Left ventricle myocardium superior (tissue), 1 donor: ENCODE measurements around the gene CPT1C. TPM values are rescaled to one million over a fixed set of nuclear protein-coding genes. Genes with fewer than 3 reads are reported as not detected.

Experiments
- ATAC-seq: fragments of 200-7000 bp; cut with Tn5 transposase; one replicate; pipeline ENCODE4 v1.9.1; 2020; ENCODE audit warnings: mild to moderate bottlenecking, moderate library complexity
- DNase-seq: peaks from one replicate; pipeline ENCODE4 v3.0.0-alpha.2; 2020
- intact Hi-C: fragments of 100-400 bp; cut with micrococcal nuclease; formaldehyde crosslinking; loops from one replicate; pipeline ENCODE4 v1.11.0; 2022
- microRNA-seq: library from miRNA; unstranded; fragments of <30 nt; microRNA quantifications from one replicate; pipeline ENCODE4 v1.2.0, GENCODE V29; 2020; ENCODE audit warnings: borderline number of aligned reads
- total RNA-seq: library from RNA; stranded (reverse); fragmentation: NEBNext Ultra II Directional; extraction: Animal tissue kit (Norgen Biotek cat#: 25700); gene quantifications from one replicate; pipeline ENCODE4 v1.2.1, GENCODE V29; 2021
- donor health status: DM: no; HTN: yes; CAD: no; lungs with severe emphysema.

CPT1C gene
- total RNA-seq, 1 donor from 2014 or later, result 3.1 TPM

DNA sequence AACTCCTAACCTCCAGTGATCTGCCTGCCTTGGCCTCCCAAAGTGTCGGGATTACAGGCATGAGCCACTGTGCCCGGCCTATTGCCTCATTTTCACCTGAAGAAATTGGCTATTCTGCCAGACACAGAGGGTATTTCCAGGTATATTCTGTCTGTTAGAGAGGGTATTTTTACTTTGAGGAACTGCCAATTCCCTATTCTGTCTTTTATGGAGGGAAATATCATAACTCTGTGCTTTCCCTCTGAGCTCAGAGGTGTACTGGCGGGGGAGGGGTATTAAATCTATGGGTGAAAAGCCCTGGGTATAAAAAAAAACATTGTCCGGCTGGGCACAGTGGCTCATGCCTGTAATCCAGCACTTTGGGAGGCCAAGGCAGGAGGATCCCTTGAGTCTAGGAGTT, 47.4 kb downstream of the CPT1C start:
- intact Hi-C loops, result no loop called here
- no peak for DNase-seq
- no peak for ATAC-seq

DNA sequence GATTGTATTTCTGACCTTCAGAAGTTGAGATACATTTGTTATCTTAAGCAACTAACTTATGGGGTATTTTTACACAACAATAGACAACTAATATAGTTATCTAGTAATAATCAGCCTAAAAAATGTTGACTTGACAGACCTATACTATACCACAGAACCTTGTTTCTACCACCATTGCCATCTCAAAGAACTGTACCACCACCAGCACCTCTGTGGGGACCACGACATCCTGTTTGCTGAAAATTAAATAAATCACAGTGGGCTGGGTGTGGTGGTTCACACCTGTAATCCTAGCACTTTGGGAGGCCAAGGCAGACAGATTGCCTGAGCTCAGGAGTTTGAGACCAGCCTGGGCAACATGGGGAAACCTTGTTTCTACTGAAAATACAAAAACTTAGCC, 48.2 kb downstream of the CPT1C start:
- ATAC-seq (no peak), DNase-seq (no peak)
- intact Hi-C loops, result no loop called here

DNA sequence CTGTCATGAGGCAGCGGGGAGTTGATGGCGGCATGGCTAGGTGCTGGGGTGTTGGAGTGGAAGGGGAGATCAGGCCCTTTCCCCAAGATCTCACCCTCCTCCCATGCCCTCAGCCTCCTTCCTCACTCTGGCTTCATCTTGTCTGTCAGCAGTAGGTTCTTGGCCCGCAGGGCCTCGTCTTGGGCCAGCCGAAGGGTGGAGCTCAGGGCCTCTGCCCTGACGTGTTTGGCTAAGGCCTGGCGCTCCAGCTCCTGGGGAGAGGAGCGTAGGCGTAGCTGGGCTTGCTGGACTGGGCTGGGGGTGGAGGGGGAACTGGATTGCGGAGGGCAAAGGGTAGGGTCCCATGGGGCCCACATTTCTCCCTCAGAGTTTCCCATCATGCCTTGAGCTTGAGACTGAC, 49.0 kb downstream of the CPT1C start:
- ATAC-seq (no peak), DNase-seq (no peak)
- intact Hi-C loops, result no loop called here

GRCh38 chr19:49741210-49741844, 50.4 kb downstream of the CPT1C start:
- DNase-seq (no peak), ATAC-seq (no peak)
- intact Hi-C loops, result no loop called here

DNA sequence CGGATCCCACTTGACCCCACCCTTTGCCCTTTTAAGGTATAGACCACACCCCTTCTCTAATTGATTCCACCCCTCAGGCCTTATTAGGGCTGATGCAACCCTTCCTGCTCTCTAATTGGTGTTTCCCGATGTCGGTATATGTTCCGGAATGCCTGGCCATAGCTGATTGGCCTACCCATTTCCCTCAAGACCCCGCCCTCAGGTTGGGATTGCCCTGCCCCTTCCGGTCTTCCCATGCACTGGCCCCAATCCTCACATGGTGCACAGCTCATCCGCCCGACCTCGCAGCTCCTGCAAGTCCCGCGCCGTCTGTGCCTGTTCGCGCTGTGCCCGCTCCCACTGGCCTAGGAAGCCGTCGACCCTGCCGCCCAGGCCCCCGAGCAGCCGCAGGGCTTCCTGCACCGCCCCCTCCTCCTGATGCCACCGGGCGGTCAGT, 54.0 kb downstream of the CPT1C start:
- DNase-seq (no peak), ATAC-seq (no peak)
- intact Hi-C loops, result no loop called here

DNA sequence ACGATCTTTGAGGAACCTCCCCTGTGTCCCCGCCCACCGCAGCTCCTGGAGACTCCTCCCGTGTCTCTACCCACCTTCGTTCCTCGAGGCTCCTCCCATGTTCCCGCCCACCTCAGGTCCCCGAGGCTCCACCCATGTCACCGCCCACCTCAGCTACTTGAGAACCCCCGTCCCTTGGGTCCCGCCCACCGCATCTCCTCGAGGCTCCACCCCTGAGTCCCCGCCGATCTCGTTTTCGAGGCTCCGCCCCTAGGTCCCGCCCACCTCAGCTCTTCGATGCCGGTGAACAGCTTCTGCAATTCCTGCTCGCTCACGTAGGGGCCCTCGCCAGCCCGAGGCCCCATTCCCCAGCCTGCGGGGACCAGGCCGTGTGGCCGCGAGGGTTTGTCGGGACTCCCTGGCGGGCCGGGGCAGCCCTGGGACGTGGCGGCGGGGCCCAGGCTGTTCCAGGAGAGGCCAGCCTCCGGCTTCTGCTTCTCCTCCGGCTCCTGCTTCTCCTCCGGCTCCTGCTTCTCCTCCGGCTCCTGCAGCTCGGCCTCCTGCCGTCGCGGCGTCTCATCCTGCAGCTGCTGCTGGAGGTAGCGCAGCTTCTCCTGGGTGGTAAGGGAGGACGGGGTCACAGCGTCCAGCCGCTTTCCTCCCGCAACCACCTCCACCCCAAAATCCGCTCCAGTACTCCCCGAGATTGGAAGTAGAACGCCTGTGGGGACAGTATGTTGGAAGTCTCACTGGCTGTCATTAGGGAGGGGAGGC, 55.5 kb downstream of the CPT1C start:
- ATAC-seq (peak; percentile 40), DNase-seq (peak; percentile 65)
- intact Hi-C loops, result no loop called here

DNA sequence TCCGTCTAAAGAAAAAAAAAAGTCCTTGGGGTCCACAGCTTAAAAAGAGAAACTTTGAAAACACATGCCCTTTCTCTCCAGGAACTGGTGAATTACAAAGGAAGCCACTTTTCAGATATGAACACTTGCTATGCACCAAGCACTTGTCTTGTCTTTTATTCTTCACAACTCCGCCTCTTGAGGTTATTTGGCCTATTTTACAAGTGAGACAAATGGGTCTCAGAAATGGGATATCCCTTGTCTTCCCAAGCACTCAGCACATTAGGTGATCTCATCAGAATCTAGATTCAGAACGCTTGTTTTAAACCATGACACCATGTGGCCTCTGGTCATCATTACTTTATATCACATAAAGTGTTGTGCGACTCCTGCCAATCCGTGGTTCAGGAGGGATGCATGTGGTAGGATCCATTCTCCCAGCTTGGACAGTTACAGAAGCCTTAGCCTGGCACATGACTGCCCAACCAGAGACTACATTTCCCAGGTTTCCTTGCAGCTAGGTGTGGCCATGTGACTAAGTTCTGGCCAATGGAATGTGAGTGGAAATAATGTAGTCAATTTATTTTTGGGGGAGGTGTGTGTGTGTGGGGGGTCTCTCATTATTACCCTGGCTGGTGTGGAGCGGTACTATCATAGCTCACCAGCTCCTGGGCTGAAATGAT, 58.3 kb downstream of the CPT1C start:
- DNase-seq (no peak), ATAC-seq (peak; percentile 20)
- intact Hi-C loops, result no loop called here

DNA sequence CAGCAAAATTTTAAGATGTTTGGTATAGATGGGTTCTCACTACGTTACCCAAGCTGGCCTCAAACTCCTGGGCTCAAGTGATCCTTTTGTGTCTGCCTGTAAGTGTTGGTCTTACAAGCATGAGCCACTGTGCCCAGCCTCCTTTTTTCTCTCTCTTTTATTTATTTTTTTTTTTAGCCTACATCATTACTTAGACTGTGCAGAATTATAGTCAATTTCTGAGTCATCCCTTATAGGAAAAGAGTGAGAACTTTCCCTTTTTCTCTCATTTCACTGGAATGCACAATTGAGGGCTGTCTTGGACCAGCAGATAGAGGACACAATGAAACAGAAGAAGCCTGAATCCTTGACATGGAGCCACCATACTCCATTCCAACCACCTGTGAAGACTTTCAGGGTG, 58.9 kb downstream of the CPT1C start:
- DNase-seq (no peak), ATAC-seq (no peak)
- intact Hi-C loops, result no loop called here

GRCh38 chr19:49752701-49753100, 61.8 kb downstream of the CPT1C start:
- intact Hi-C loops, result no loop called here
- DNase-seq (no peak), ATAC-seq (no peak)

- DNase-seq (no peak), ATAC-seq (no peak)
- intact Hi-C loops, result no loop called here
Measured at GRCh38 chr19:49755956-49756355, 65.0 kb downstream of the CPT1C start.

DNA sequence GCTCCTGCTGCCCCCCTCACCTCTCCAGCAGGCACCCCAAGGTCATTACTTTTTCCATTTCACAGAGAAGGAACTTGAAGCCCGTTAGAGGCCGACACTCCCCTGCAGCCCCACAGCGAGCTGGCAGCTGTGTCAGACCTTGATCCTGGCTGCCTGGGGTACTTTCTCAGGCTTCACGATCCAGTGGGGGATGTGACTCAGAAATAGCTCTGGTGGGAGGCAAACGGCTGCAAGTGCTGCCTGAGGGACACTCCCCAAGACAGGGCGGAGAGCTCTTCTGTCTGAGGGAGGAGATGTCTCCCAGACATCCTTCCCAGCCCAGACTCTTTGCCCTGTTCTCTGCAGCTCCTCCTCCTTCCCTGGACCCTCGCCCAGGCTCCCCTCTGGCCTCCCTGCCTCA, 67.4 kb downstream of the CPT1C start:
- ATAC-seq, result no peak
- DNase-seq, result no peak
- intact Hi-C loops, result no loop called here

DNA sequence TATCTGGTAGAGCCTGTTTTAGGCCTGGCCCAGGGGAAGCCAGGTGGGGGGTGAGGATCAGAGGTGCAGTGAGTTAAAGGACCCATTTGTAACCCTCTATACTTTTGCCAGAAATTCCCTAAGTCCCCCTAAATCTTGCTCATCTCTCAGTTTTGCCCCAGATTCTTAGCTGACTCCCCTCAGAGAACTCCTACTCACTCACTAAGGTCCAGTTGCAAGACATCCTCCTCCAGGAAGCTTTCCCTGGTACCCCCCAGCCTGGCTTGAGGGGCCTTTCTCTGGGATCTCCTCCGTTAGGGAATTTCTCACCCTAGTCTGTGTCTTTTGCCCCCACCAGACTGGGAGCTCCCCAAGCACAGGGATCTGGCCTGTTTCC, 70.3 kb downstream of the CPT1C start:
- intact Hi-C loops, result no loop called here
- DNase-seq (no peak), ATAC-seq (no peak)

- intact Hi-C loops, result no loop called here
Measured at GRCh38 chr19:49761625-49762311, 70.9 kb downstream of the CPT1C start.

GRCh38 chr19:49763230-49763629, 72.3 kb downstream of the CPT1C start, which contains the start of gene TSKS:
Gene TSKS, minus strand, starts transcription at chr19:49763306. Its CDS starts 59 bp downstream, at chr19:49763247.
- no peak for ATAC-seq
- no peak for DNase-seq
- intact Hi-C loops, result no loop called here

More at GRCh38 chr19:49761625-49762311, 70.9 kb downstream of the CPT1C start:
- DNase-seq (peak; percentile 52), ATAC-seq (no peak)

Small RNA genes within 50 kb of the gene (microRNA-seq; reads per million reads assigned to microRNA genes)
- not detected for gene MIR5088

Other genes with a start within 250 kb of the CPT1C start
- 1.4 TPM for gene SLC17A7, start 249.6 kb upstream of the CPT1C start, total RNA-seq
- gene PIH1D1, start 239.3 kb upstream of the CPT1C start, total RNA-seq, result 29.6 TPM
- 11.5 TPM for gene ALDH16A1, start 237.9 kb upstream of the CPT1C start, total RNA-seq
- gene FLT3LG, start 216.9 kb upstream of the CPT1C start, total RNA-seq, result 5.9 TPM
- 1,289 TPM for gene RPL13A, start 203.5 kb upstream of the CPT1C start, total RNA-seq
- 1,034 TPM for gene RPS11, start 194.7 kb upstream of the CPT1C start, total RNA-seq
- gene FCGRT, start 178.5 kb upstream of the CPT1C start, total RNA-seq, result 84.7 TPM
- 8.5 TPM for gene RCN3, start 163.1 kb upstream of the CPT1C start, total RNA-seq
- gene NOSIP, start 110.6 kb upstream of the CPT1C start, total RNA-seq, result 46.7 TPM
- 1.3 TPM for gene PRRG2, start 109.8 kb upstream of the CPT1C start, total RNA-seq
- gene PRR12, start 99.9 kb upstream of the CPT1C start, total RNA-seq, result 15.6 TPM
- gene RRAS, start 51.0 kb upstream of the CPT1C start, total RNA-seq, result 100 TPM
- 44.9 TPM for gene SCAF1, start 48.9 kb upstream of the CPT1C start, total RNA-seq
- 40.6 TPM for gene IRF3, start 25.3 kb upstream of the CPT1C start, total RNA-seq
- 11.5 TPM for gene BCL2L12, start 25.2 kb upstream of the CPT1C start, total RNA-seq
- gene PRMT1, start 13.8 kb upstream of the CPT1C start, total RNA-seq, result 130 TPM
- 0.87 TPM for gene ADM5, start 1.5 kb upstream of the CPT1C start, total RNA-seq
- gene TSKS, start 72.2 kb downstream of the CPT1C start, total RNA-seq, result 0.72 TPM
- gene AP2A1, start 75.9 kb downstream of the CPT1C start, total RNA-seq, result 73.1 TPM
- gene FUZ, start 122.2 kb downstream of the CPT1C start, total RNA-seq, result 19.1 TPM
- 68.5 TPM for gene MED25, start 127.2 kb downstream of the CPT1C start, total RNA-seq
- gene PTOV1, start 160.0 kb downstream of the CPT1C start, total RNA-seq, result 127 TPM
- gene PNKP, start 176.5 kb downstream of the CPT1C start, total RNA-seq, result 39.1 TPM
- gene AKT1S1, start 186.2 kb downstream of the CPT1C start, total RNA-seq, result 41.2 TPM
- gene TBC1D17, start 186.6 kb downstream of the CPT1C start, total RNA-seq, result 47.7 TPM
- not detected for gene IL4I1, start 205.8 kb downstream of the CPT1C start, total RNA-seq
- 8.0 TPM for gene ATF5, start 238.1 kb downstream of the CPT1C start, total RNA-seq
- gene NUP62, start 238.4 kb downstream of the CPT1C start, total RNA-seq, result 28.4 TPM